Measurements from ENCODE around the gene MYO9A. TPM values are rescaled to one million over a fixed set of nuclear protein-coding genes. Genes with fewer than 3 reads are reported as not detected.

MYO9A gene
- total RNA-seq, 1 experiment from 2014 or later: 21.4 TPM

GRCh38 chr15:72140088-72140487 lies 22.1 kb upstream of the MYO9A start:
- no peak overlapping the region for H2BK120ac ChIP-seq (ENCODE audit: low read depth, low read length, poor library complexity, severe bottlenecking)
- no peak overlapping the region for H3K14ac ChIP-seq (ENCODE audit: insufficient read depth, low read length)
- no peaks in the 10 kb centered on the region for H3K9me3 ChIP-seq (ENCODE audit: control insufficient read depth, low read depth, low read length)
- H2AFZ ChIP-seq (ENCODE audit: low read length): no peak overlapping the region
- no peaks in the 10 kb centered on the region for H3K4me1 Mint-ChIP-seq
- no peaks in the 10 kb centered on the region for H3K23me2 ChIP-seq (ENCODE audit: insufficient read length, low read depth, low read length, poor library complexity, severe bottlenecking)
- no peaks in the 10 kb centered on the region for H3K79me2 ChIP-seq (ENCODE audit: insufficient read depth, low read length)
- no peak overlapping the region for H3K4me3 Mint-ChIP-seq
- no peak overlapping the region for H4K8ac ChIP-seq (replicated peaks; ENCODE audit: insufficient read length, low read depth, low read length)
- no peak overlapping the region for H3K27ac Mint-ChIP-seq
- H2BK15ac ChIP-seq (ENCODE audit: low read depth, low read length): no peak overlapping the region
- H3K36me3 Mint-ChIP-seq (ENCODE audit: insufficient read depth in 1 of 3, low read depth in 3 of 3): no peaks in the 10 kb centered on the region
- no peak overlapping the region for H3T11ph ChIP-seq (ENCODE audit: low read length)
- no peak overlapping the region for H2BK5ac ChIP-seq (ENCODE audit: insufficient read length, low read length)
- H3K27ac ChIP-seq (ENCODE audit: insufficient read length, low read depth, low read length): no peak overlapping the region
- H3K4me2 ChIP-seq (ENCODE audit: insufficient read depth, insufficient read length, low read length): no peak overlapping the region
- no peak for TF ChIP-seq CTCF (conservative IDR thresholded peaks at IDR 0.05)
- no peaks in the 10 kb centered on the region for H3K79me1 ChIP-seq (ENCODE audit: insufficient read depth, low read depth, low read length, poor library complexity, severe bottlenecking)
- H3K4ac ChIP-seq (ENCODE audit: low read depth, low read length): no peak overlapping the region
- H3K9ac ChIP-seq (ENCODE audit: extremely low read depth, insufficient read length, low read length): no peak overlapping the region
- WGBS (ENCODE audit: extremely low coverage, insufficient read length, low lambda C conversion rate): no CpG with 5 or more reads among the region's 3 CpGs
- no peak overlapping the region for H3K18ac ChIP-seq (ENCODE audit: insufficient read length, low read depth, low read length)
- H2BK20ac ChIP-seq (ENCODE audit: low read depth, low read length, poor library complexity, severe bottlenecking): no peak overlapping the region
- H4K91ac ChIP-seq (ENCODE audit: insufficient read length, low read depth, low read length): no peak overlapping the region
- H3K27me3 Mint-ChIP-seq (ENCODE audit: low read depth): 0 out of 2 replicates have a peak, but pooled peaks cover 3% of the 10 kb centered on the region
- H3K23ac ChIP-seq (ENCODE audit: insufficient read length, low read depth, low read length): no peak overlapping the region
- no peaks in the 10 kb centered on the region for H4K20me1 ChIP-seq (ENCODE audit: control insufficient read depth, insufficient read depth, insufficient read length)
- no peak overlapping the region for H3K56ac ChIP-seq (ENCODE audit: insufficient read length, low read depth, low read length)
- H3K9me3 Mint-ChIP-seq: no peaks in the 10 kb centered on the region
- no peak for DNase-seq
- H2BK12ac ChIP-seq (ENCODE audit: insufficient read length, low read depth, low read length): no peak overlapping the region
- H4K5ac ChIP-seq (ENCODE audit: insufficient read length, low read depth, low read length): no peak overlapping the region
- H2AK5ac ChIP-seq (ENCODE audit: insufficient read length, low read length): no peak overlapping the region
- H3K4me1 ChIP-seq (ENCODE audit: insufficient read depth, low read length): no peaks in the 10 kb centered on the region
- H3K27me3 ChIP-seq (ENCODE audit: insufficient read depth, low read length): no peaks in the 10 kb centered on the region
